H1 (cell line): ENCODE results near the gene SPATA25.

Experiments used
- EZH2 ChIP-seq: fragments of 200-600 bp; sonication (generic); IDR thresholded peaks from 2 replicates; pipeline ENCODE4 v1.7.1; 2012; ENCODE audit warnings: low read depth, mild to moderate bottlenecking, moderate library complexity, low read length, inconsistent platforms; ENCODE audit not compliant: severe bottlenecking
- GTF2F1 ChIP-seq: IDR thresholded peaks from 2 replicates; pipeline ENCODE4 v1.6.1; 2012; ENCODE audit warnings: low read depth, low read length, improper control_type of control experiment, borderline replicate concordance
- JUND ChIP-seq: IDR thresholded peaks from 2 replicates; pipeline ENCODE4 v1.6.1; 2011; ENCODE audit warnings: mild to moderate bottlenecking, improper control_type of control experiment, low read length
- POLR2A ChIP-seq, 2 experiments: IDR thresholded peaks; 1 replicate in 1 of 2; 2 replicates in 1 of 2; pipeline ENCODE4 v1.6.1; 2011; ENCODE audit warnings: low read depth in 2 of 2, low read length in 2 of 2, mild to moderate bottlenecking in 2 of 2; ENCODE audit errors: control extremely low read depth in 1 of 2
- POLR2AphosphoS5 ChIP-seq: IDR thresholded peaks from 2 replicates; pipeline ENCODE4 v1.6.1; 2011; ENCODE audit warnings: low read depth, low read length
- RFX5 ChIP-seq: IDR thresholded peaks from 2 replicates; pipeline ENCODE4 v1.6.1; 2011; ENCODE audit warnings: low read depth, low read length, improper control_type of control experiment, borderline replicate concordance
- SIX5 ChIP-seq: IDR thresholded peaks from 2 replicates; pipeline ENCODE4 v1.6.1; 2011; ENCODE audit warnings: mild to moderate bottlenecking, low read depth, low read length
- SRF ChIP-seq: IDR thresholded peaks from 2 replicates; pipeline ENCODE4 v1.6.1; 2011; ENCODE audit warnings: mild to moderate bottlenecking, low read depth, low read length, moderate library complexity
- YY1 ChIP-seq: IDR thresholded peaks from 2 replicates; pipeline ENCODE4 v1.6.1; 2011; ENCODE audit warnings: low read depth, mild to moderate bottlenecking, low read length
- TF ChIP-seq, protein P1 (sequence below), 3 experiments: IDR thresholded peaks; 1 replicate in 2 of 3; 2 replicates in 1 of 3; pipeline versions ENCODE4 v1.5.1 to v1.6.1; 2011; ENCODE audit warnings: low read length in 3 of 3, mild to moderate bottlenecking in 3 of 3, inconsistent platforms in 2 of 3, low read depth in 1 of 3, moderate library complexity in 1 of 3; ENCODE audit not compliant: insufficient read depth in 1 of 3; ENCODE audit errors: control extremely low read depth in 1 of 3
- TF ChIP-seq, protein P2 (sequence below): IDR thresholded peaks from 2 replicates; pipeline ENCODE4 v1.6.1; 2012; ENCODE audit warnings: inconsistent platforms
- TF ChIP-seq, protein P3 (sequence below): IDR thresholded peaks from 2 replicates; pipeline ENCODE4 v1.6.1; 2011; ENCODE audit warnings: low read depth, mild to moderate bottlenecking, low read length; ENCODE audit not compliant: insufficient read depth

DNA sequence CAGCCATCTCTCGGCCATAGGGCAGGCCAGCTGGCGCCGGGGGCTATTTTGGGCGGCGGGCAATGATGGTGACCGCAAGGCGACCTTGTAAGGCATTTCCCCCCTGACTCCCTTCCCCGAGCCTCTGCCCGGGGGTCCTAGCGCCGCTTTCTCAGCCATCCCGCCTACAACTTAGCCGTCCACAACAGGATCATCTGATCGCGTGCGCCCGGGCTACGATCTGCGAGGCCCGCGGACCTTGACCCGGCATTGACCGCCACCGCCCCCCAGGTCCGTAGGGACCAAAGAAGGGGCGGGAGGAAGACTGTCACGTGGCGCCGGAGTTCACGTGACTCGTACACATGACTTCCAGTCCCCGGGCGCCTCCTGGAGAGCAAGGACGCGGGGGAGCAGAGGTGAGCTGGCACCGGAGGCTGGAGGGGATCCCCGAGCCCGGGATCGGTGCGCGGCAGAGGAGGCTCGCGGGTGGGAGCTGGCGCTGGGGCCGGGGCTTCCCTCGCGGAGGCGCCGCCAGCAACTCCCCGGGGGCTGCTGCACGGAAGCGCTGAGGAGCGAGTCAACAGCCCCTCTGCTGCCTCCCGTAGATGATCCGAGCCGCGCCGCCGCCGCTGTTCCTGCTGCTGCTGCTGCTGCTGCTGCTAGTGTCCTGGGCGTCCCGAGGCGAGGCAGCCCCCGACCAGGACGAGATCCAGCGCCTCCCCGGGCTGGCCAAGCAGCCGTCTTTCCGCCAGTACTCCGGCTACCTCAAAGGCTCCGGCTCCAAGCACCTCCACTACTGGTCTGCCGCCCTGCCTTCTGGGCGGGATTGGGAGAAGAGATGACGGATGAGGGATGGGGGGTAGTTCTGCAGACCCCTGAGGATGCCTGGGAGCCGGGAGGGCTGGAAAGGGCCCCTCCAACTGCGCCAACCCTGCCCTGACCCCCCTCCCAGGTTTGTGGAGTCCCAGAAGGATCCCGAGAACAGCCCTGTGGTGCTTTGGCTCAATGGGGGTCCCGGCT lies 3.9 kb upstream of the SPATA25 start, which contains the start of the genes CTSA and NEURL2:
- no peak for TF ChIP-seq SIX5
- TF ChIP-seq, protein P1, sequence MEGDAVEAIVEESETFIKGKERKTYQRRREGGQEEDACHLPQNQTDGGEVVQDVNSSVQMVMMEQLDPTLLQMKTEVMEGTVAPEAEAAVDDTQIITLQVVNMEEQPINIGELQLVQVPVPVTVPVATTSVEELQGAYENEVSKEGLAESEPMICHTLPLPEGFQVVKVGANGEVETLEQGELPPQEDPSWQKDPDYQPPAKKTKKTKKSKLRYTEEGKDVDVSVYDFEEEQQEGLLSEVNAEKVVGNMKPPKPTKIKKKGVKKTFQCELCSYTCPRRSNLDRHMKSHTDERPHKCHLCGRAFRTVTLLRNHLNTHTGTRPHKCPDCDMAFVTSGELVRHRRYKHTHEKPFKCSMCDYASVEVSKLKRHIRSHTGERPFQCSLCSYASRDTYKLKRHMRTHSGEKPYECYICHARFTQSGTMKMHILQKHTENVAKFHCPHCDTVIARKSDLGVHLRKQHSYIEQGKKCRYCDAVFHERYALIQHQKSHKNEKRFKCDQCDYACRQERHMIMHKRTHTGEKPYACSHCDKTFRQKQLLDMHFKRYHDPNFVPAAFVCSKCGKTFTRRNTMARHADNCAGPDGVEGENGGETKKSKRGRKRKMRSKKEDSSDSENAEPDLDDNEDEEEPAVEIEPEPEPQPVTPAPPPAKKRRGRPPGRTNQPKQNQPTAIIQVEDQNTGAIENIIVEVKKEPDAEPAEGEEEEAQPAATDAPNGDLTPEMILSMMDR (IDR thresholded peaks at IDR 0.05; ENCODE audit: control extremely low read depth in 1 of 3, insufficient read depth in 1 of 3, low read depth in 1 of 3, low read length in 3 of 3) = no peak
- no peak for TF ChIP-seq SRF
- peak; percentile 43 to 69 for TF ChIP-seq POLR2A (IDR thresholded peaks at IDR 0.05; ENCODE audit: control extremely low read depth in 1 of 2, low read depth in 2 of 2, low read length in 2 of 2)
- TF ChIP-seq, protein P2, sequence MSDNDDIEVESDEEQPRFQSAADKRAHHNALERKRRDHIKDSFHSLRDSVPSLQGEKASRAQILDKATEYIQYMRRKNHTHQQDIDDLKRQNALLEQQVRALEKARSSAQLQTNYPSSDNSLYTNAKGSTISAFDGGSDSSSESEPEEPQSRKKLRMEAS = peak; percentile 89
- TF ChIP-seq RFX5 = 0 out of 2 replicates have a peak, but pooled peaks have one; percentile 21
- TF ChIP-seq POLR2AphosphoS5 = peak; percentile 42
- no peak for TF ChIP-seq JUND
- TF ChIP-seq YY1 = peak; percentile 77
- peak; percentile 43; the same call in 1 of the 2 replicates for TF ChIP-seq GTF2F1
- TF ChIP-seq, protein P3, sequence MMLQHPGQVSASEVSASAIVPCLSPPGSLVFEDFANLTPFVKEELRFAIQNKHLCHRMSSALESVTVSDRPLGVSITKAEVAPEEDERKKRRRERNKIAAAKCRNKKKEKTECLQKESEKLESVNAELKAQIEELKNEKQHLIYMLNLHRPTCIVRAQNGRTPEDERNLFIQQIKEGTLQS = peak; percentile 100
- TF ChIP-seq EZH2 = no peak
